ENCODE measurements around the gene PON3.

GRCh38 chr7:95407751-95408150 lies 11.6 kb upstream of the PON3 start:
- TF ChIP-seq EZH2 (IDR thresholded peaks at IDR 0.05; ENCODE audit: borderline replicate concordance), result no peak
- TF ChIP-seq, protein P1, sequence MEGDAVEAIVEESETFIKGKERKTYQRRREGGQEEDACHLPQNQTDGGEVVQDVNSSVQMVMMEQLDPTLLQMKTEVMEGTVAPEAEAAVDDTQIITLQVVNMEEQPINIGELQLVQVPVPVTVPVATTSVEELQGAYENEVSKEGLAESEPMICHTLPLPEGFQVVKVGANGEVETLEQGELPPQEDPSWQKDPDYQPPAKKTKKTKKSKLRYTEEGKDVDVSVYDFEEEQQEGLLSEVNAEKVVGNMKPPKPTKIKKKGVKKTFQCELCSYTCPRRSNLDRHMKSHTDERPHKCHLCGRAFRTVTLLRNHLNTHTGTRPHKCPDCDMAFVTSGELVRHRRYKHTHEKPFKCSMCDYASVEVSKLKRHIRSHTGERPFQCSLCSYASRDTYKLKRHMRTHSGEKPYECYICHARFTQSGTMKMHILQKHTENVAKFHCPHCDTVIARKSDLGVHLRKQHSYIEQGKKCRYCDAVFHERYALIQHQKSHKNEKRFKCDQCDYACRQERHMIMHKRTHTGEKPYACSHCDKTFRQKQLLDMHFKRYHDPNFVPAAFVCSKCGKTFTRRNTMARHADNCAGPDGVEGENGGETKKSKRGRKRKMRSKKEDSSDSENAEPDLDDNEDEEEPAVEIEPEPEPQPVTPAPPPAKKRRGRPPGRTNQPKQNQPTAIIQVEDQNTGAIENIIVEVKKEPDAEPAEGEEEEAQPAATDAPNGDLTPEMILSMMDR (IDR thresholded peaks at IDR 0.05; ENCODE audit: poor library complexity), result no peak
